ENCODE data around the gene SKOR1.

Gene SKOR1

DNA sequence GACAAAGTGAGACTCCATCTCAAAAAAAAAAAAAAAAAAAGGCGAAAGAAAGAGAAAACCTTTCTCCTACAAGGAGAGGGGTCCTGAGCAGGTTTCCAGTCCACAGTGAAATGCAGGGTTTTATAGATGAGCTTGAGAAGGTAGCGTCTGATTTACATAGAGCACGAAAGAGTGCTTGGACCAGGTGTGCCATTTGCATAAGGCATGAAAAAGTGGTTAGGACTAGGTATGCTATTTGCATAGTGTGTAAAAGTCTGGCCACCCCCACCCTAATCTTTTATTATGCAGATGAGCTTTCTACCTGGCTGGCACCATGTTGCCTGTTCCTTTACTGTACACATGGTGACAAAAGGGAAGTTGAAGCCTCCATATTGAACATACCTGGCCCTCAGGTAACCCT is 28.1 kb downstream of the SKOR1 start:
- no peak for DNase-seq

DNA sequence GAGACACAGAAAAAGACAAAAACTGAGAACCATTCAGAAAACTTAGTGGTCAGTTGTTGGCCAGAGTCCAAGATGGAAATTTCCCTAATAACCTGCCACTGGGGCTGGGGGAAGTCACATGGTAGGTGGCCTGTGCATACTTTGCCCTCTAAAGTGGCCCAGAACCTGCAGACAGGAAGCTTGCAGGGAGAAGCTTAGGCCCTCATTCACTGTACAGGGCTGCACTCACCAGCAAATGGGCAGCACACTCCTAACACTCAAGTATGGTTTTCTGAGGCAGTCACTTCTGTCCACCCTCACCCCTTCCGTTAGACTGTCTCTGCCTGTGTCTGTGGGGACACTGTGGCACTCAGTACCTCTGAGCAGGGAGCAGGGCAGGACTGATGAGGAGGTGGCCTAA is 29.0 kb downstream of the SKOR1 start:
- no peak for DNase-seq

DNA sequence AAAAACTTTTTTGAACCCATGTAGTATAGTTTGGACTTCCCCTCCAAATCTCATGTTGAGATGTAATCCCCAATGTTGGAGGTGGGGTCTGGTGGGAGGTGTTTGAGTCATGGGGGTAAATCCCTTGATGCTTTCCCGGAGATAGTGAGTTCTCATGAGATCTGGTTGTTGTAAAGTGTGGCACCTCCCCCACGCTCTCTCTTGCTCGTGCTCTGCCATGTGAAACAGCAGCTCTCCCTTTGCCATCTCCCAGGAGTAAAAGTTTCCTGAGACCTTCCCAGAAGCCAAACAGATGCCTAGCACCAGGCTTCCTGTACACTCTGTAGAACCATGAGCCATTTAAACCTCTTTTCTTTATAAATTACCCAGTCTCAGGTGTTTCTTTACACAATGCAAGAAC is 30.5 kb downstream of the SKOR1 start:
- DNase-seq: peak in 2 of 3 donors; percentile 33 to 43

DNA sequence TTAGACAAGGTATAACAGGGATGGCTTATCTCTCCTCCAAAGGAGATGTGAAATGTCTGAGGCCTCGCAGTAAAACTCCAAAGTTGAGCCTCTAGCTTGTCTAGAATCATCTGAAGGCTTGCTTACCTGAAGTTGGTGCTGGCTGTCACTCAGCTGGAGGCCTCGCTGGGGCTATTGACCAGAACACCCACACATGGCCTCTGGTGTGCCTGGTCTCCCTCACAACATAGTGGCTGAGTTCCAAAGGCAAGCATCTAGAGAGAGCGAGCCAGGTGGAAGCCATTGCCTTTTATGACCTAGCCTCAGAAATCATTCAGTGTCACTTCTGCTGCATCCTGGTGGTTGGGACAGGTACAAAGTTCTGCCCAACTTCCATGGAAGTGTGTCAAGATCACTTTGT is 31.9 kb downstream of the SKOR1 start:
- DNase-seq: no peak

DNA sequence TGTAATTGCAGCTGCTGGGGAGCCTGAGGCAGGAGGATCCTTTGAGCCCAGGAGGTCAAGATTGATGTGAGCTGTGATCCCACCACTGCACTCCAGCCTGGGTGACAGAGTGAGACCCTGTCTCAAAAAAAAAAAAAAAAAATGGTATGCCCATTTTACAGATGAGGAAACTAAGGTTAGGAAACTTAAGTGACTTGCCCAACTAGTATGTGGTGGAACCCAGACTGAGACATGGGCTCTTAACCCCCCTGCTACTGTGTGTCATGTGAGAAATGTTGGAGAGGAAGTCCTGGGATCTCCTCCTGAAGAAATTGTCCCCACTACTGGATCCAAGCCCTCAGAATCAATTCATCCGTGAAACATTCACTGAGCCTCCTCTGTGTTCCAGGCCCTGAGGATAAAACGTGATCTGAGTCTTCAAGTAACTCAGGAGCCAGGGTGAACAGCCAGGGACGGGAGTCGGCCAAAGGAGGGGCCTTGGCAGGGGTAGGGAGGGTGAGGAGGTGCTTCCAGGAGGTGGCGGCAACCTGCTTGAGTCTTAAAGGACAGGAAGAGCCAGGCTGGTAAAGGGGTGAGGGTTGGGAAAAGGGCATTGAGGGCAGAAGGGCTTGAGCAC is 34.1 kb downstream of the SKOR1 start:
- no peak for DNase-seq

DNA sequence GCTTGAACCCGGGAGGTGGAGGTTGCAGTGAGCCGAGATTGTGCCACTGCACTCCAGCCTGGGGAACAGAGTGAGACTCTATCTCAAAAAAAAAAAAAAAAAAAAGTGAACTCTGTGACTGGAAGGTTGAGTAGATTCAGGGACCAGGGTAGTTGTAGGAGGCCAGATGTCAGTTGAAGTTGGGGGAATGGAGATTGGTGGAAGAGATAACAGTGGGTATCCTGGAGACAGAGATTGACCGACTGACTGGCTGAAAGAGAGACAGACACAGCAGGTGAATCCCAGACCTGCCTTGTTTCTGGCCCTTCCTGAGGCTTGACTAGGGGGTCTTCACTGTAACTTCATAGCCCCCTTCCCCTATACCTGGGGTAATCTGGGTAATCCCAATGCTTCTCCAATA is 36.7 kb downstream of the SKOR1 start:
- DNase-seq: no peak

DNA sequence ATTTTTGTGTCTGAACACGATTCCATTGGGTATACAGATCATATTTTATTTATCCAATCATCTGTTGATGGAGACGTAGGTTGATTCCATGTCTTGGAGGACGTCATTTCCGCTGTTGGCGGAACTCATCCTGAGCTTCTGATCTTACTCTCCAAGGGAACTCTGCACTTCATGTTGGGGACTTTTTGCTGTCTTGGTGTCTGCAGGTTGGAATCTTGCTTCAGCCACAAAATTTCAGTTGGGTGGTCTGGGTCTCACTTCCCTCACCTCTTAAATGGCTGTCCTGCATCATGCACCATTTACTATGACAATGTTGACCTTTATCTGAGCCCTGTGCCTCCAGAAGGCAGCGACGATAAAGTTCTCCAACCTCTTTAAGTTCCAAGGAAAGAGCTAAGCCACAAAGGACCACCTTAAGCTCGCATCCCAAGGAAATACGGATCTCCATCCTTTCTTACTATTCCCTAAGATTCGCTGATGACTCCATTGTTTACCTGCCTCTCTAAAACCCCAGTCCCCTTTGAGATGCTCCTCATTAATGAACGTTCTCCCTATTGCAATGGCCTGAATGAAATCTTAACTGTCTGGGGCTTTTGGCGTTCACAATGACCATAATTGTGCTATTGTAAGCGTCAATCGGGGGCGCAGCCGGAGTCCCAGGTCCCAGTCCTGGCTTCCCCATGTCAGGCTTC is 37.6 kb downstream of the SKOR1 start:
- DNase-seq: no peak

DNA sequence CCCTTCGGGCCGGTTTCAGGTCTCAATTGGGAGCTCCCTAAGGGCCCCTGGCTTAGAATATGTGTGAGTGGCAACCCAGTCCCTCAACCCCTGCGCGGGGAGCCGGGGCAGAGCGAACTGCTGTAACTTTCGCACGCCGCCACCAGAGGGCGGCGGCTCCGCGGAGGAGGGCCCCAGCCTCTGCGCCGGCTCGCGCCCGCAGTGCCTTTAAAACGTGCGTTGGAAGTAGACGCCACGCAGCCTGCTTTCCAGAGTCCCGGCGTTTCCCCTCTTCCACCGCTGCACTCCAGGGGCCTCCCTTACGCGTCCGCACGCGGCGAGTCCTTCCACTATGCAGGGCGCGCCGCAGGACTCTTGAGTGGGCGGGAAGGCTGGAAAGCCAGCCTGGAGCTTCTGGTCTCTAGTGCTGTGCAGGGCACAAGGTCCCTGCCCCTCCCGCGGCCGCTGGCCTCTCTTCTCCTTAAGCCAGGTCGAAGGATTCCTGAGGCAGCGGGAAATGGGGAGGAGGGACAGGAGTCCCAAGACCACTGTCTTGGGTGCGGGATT is 38.2 kb downstream of the SKOR1 start:
- DNase-seq: peak; percentile 83 to 94 (median 88)

DNA sequence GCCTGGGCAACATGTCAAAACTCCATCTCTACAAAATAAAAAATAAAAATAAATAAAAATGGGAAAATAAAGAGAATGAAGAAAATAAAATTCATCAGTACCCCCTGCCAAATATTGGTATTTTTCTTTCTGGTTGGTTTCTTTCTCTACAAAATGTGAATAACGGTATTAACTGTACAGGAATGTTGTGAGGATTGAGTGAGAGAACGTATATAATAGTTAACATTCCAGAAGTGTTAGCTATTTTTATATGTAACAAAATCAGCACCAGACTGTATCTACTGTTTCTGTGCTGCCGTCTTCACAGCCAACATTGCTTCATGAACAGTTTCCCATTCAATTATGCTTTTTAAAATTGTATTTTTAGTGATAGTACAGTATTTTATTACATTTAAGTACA is 40.0 kb downstream of the SKOR1 start:
- DNase-seq: no peak

DNA sequence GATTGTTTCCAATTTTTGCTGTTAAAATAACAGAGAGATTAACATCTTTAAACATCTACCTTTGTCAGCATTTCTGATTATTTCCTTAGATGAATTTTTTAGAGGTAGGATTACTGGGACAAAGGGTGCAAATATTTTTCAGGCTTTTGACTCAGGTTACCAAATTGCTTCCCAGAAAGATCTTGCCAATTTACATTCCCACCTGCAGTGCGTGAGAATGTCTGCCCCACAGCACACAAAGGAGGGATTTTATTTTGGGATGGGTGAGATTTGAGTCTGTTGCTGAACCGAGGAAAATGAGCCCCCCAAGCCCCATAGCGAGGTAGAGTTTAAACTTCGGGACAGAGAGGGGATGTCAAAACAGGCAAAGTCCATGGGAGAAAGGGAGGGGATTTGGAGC is 40.5 kb downstream of the SKOR1 start:
- DNase-seq: no peak

DNA sequence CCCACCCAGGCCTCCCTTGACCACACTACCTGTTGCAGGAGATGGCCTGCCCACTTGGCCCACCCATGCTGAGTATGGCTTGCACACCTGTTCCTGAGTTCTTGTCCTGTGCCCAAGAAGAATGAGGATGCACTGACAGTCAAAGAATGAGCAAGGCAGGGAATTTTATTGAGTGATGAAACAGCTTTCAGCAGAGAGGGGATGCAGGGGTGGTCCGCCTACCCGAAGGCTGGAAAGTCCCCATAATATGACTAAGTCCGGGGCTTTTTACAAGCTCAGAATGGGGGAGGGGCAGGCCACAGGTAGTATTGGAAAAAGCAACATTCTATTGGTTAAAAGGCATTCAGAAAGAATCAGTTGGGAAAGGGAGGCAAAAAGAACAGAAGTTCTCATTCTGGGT is 44.4 kb downstream of the SKOR1 start:
- peak; percentile 45 to 51 (median 49) for DNase-seq

DNA sequence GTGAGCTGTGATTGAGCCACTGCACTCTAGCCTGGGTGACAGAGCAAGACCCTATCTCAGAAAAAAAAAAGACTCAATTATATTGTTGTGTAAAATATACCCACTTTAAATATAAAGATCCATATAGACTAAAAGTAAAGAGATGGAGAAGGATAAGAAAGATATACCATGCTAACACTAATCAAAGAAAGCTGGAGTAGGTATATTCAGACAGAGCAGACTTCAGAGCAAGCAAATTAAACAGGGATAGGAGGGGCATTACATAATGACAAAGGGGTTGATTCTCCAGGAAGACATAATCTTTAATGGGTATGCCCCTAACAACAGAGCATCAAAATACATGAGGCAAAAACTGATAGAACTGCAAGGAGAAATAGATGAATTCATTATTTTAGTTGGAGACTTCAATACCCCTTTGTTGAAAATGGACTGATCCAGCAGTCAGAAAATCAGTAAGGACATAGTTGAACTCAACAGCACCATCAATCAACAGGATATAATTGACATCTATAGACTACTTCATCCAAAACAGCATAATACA is 45.6 kb downstream of the SKOR1 start:
- no peak for DNase-seq

DNA sequence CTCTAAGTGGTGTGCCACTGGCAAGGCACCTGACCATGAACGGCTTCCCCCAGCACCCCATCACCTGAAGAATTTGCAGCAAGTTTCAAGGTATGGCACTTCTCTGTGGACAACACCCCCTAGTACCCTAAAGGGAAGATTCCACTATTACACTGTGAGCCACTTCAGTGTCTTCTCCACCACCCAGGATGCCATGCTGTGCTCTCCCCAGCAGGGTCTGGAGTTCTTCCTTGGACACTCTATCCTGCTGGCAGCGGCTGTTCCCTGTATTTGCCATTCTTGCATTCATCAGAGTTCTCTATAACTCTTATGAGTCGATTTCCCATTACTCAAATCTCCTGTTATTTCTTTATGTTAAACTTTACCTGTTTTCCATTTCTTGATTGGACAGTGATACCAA is 48.5 kb downstream of the SKOR1 start:
- DNase-seq: no peak

DNA sequence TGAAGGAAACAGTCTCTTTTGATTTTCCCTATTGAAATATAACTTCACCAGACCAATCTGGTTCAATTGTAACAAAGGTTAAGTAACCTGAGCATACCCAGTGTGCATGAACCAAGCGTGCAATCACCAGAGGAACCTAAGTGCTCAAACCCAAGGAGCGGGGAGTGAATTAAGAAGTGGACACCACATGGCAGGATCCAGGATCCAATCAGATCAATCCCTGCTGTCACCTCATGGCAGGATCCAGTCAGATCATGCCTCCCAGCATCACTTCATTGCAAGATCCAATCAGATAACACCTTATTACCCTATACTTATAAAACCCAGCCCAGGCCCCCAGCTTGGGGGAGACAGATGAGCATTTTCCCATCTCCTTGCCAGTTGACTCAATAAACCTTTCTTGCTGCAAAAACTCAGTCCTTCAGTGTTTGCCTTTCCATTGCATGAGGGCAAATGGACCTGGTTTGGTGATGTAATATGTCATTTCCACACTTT is 53.5 kb downstream of the SKOR1 start:
- DNase-seq: no peak

DNA sequence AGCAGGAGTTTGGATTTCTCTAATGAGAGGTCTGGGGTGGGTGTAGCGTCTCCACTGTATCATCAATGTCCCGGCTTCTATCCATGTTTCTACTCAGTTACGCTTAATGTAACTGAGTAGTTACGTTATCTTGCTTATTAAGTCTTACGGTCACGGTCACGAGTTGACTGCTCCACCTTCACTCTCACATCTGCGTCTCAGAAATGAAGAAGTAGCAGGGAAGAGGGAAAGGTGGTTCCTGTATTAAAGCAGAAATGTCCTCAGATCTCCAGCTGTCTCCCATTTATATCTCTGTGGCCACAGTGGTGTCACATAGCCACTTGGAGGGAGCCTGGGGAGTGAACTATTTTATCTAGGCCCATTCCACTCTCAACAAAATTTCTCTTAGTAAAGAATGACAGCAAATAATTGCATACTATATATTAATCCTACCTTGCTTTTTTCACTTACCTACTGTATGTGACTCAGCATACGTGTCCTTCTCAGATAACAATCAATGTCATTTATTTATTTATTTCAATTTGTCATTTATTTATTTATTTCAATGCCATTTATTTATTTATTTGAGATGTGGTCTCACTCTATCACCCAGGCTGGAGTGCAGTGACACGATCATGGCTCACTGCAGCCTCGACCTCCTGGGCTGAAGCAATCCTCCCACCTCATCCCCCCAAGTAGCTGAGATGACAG is 54.3 kb downstream of the SKOR1 start:
- DNase-seq: peak; percentile 57 to 63 (median 59)

DNA sequence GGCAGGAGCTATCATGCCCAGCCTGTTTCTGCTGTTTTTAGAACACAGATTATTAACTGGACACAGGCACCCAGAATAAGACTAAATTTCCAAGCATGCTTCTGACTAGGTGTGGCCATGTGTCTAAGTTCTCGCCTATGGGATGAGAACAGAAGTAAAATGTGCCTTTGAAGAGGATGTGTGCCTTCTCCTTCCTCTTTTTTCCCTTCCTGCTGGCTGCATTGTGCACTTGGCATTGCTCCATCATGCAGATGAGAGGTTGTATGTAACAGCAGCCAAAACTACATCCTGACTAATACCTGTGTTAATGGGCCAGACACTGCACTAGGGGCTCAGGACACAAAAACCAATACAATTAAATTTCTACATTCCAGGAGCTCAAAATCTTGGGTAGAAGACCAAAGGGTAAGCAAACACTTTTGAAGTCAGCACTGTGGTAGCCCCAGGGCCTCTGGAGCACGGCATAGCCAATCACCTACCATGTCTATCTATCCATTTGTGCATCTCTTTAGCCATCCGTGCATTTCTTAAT is 55.4 kb downstream of the SKOR1 start:
- peak; percentile 65 to 78 (median 67) for DNase-seq

DNA sequence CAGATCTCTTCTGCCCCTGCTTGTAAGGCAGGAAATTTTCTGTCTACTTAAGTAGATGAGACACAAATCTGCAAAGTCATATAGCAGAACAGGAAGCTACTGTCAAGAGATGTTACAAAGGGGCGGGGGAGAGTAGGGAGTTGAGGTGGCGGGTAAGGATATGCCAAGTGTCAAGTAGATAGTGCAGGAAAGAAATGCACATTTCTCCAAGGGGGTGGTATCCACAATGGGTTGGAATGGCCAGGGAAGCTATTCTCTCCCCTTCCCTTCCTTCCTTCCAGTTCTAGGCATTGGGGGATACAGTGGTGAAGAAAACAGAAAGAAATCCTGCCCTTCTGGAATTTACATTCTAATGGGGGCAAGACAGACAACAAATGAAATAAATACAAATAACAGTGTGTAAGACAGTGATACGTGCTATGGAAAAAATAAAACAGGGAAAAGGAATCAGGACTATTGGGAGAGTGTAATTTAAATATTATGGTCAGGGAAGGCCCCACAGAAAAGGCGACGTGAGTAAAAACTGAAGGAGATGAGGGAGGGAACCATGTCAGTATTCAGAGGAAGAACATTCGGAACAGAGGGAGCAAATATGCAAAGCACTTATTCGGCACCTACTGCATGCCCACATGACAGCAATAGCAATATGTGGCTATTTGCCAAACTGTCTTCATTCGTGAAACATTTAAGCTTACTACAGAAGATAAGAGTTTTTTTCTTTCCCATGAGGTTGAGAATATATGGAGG is 57.4 kb downstream of the SKOR1 start:
- peak; percentile 79 to 82 (median 79) for DNase-seq

DNA sequence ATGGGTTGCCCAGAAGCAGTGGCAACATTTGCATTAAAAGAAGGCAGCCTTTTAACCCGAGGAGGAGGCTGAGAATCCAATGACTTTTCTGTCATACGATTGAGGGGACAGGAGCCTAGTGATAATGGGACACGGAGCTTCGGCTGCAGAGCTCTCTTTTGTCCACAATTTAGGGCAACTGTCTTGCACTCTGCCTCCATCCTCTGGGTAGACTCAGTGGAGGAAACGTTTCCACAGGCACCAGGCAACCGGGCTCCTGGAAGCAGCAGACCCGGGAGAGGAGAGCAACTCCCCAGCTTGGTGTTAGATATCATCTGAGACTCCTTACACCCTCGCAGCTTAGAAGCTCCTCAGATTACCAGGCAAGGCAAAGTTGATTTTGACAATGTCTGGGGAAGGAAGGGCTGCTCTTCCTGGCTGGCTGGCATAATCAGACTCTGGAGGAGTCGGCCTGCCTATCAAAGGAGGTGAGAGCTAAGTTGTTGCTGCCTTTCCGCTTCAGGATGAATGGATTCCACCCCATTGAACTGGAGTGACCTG is 58.0 kb downstream of the SKOR1 start:
- no peak for DNase-seq

DNA sequence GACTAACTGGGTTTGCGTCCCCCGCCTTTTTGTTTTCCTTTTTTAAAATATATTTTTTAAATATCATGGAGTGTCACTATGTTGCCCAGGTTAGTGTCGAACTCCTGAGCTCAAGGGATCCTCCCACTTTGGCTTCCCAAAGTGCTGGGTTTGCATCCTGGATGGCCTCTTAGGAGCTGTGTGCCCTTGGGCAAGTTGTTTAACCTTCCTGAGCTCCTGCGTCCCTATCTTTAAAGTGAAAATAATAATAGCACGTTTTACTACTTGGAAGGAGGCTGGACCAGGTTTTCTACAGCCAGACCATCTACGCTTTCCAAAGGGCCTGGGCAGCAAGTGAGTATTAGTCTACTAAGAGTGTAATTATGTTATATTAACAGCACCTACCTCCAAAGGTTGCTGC is 58.7 kb downstream of the SKOR1 start:
- no peak for DNase-seq
